H1 (cell line): ENCODE measurements around the gene TAS1R3. TPM values are rescaled to one million over a fixed set of nuclear protein-coding genes. Genes with fewer than 3 reads are reported as not detected.

Experiments
- CTCF ChIA-PET: fragments of 300-600 bp; sonication (Branson Sonifier 250); formaldehyde crosslinking; loops from one replicate; lab custom pipeline; 2021; ENCODE audit not compliant: partially characterized antibody; lab: Charles Lee
- POLR2A ChIA-PET: fragments of 300-600 bp; sonication (Branson Sonifier 250); formaldehyde crosslinking; loops from one replicate; lab custom pipeline; 2021; ENCODE audit warnings: inconsistent platforms; ENCODE audit not compliant: partially characterized antibody; lab: Charles Lee
- DNase-seq, 2 experiments: peaks; one replicate each; pipeline versions ENCODE4 v3.0.0 to v3.0.0-alpha.2; 2010 to 2022; ENCODE audit warnings: low spot score in 2 of 2, low read depth in 1 of 2, mixed read lengths in 1 of 2
- FAIRE-seq: peaks from 2 replicates; lab custom pipeline; 2011; peaks lifted over from hg19 to GRCh38; lab: Jason Lieb, UNC
- H2AFZ ChIP-seq: 2 replicates; pipeline ENCODE4 v1.8.1; 2012; ENCODE audit warnings: low read length, inconsistent platforms
- H2AK5ac ChIP-seq: 2 replicates; pipeline ENCODE4 v1.6.1; 2013; ENCODE audit warnings: low read depth, low read length
- H2BK120ac ChIP-seq: replicated peaks from 2 replicates; pipeline ENCODE3; 2013; ENCODE audit warnings: low read depth, low read length, inconsistent platforms
- H2BK12ac ChIP-seq: 2 replicates; pipeline ENCODE4 v1.6.1; 2013; ENCODE audit warnings: low read depth, low read length
- H2BK15ac ChIP-seq: 2 replicates; pipeline ENCODE4 v1.6.1; 2013; ENCODE audit warnings: low read length
- H2BK20ac ChIP-seq: 2 replicates; pipeline ENCODE4 v1.6.1; 2013; ENCODE audit warnings: low read length
- H2BK5ac ChIP-seq: 2 replicates; pipeline ENCODE4 v1.6.1; 2013; ENCODE audit warnings: low read depth, low read length
- H3K14ac ChIP-seq: 2 replicates; pipeline ENCODE4 v1.6.1; 2013; ENCODE audit warnings: inconsistent platforms; ENCODE audit not compliant: insufficient read length
- H3K18ac ChIP-seq: 2 replicates; pipeline ENCODE4 v1.6.1; 2013; ENCODE audit warnings: low read length; ENCODE audit errors: extremely low read depth
- H3K23ac ChIP-seq: 2 replicates; pipeline ENCODE4 v1.6.1; 2013; ENCODE audit warnings: inconsistent platforms; ENCODE audit not compliant: insufficient read length
- H3K23me2 ChIP-seq: 2 replicates; pipeline ENCODE4 v1.6.1; 2013; ENCODE audit warnings: low read depth, low read length
- H3K27ac ChIP-seq: 2 replicates; pipeline ENCODE4 v1.6.1; 2011; ENCODE audit warnings: low read depth, low read length, inconsistent platforms
- H3K27me3 ChIP-seq, 4 experiments: replicated peaks in 1 of 4; 1 replicate in 1 of 4; 2 replicates in 3 of 4; pipeline versions ENCODE4 v1.6.1 to v1.8.1; 2011 to 2013; ENCODE audit warnings: low read length in 3 of 4, mild to moderate bottlenecking in 3 of 4, inconsistent platforms in 2 of 4, mixed read lengths in 2 of 4, moderate library complexity in 1 of 4; ENCODE audit not compliant: control insufficient read depth in 3 of 4, insufficient read depth in 3 of 4; ENCODE audit errors: extremely low read depth in 1 of 4
- H3K36me3 ChIP-seq, 4 experiments: 2 replicates each; pipeline versions ENCODE4 v1.6.1 to v1.8.1; 2011 to 2013; ENCODE audit warnings: mild to moderate bottlenecking in 4 of 4, low read length in 3 of 4, moderate library complexity in 2 of 4, control low read depth in 1 of 4, inconsistent platforms in 1 of 4; ENCODE audit not compliant: insufficient read depth in 4 of 4, control insufficient read depth in 2 of 4
- H3K4ac ChIP-seq: replicated peaks from 2 replicates; pipeline ENCODE3; 2013; ENCODE audit warnings: low read length, low read depth, mixed read lengths, inconsistent platforms; ENCODE audit not compliant: insufficient read length
- H3K4me1 ChIP-seq, 4 experiments: replicated peaks in 1 of 4; 1 replicate in 1 of 4; 2 replicates in 3 of 4; pipeline versions ENCODE4 v1.6.1 to v1.8.1; 2011 to 2013; ENCODE audit warnings: low read length in 3 of 4, inconsistent platforms in 2 of 4, mixed read lengths in 1 of 4; ENCODE audit not compliant: insufficient read depth in 4 of 4, control insufficient read depth in 3 of 4
- H3K4me2 ChIP-seq, 2 experiments: 2 replicates each; pipeline versions ENCODE4 v1.6.1 to v1.8.1; 2011 to 2013; ENCODE audit warnings: low read depth in 2 of 2, low read length in 2 of 2, control low read depth in 1 of 2, inconsistent platforms in 1 of 2, mild to moderate bottlenecking in 1 of 2; ENCODE audit not compliant: insufficient read depth in 1 of 2
- H3K4me3 ChIP-seq, 4 experiments: fragments of 200-600, 300-600 bp in 1 of 4; sonication (generic), shearing (Covaris generic), sonication (Bioruptor Twin) in 1 of 4; 2 replicates each; pipeline versions ENCODE4 v1.5.1 to v1.8.1; 2011 to 2016; ENCODE audit warnings: low read length in 4 of 4, low read depth in 3 of 4, control low read depth in 2 of 4, inconsistent platforms in 2 of 4, mild to moderate bottlenecking in 2 of 4, mixed read lengths in 1 of 4, moderate library complexity in 1 of 4; ENCODE audit not compliant: insufficient read depth in 2 of 4; ENCODE audit errors: extremely low read depth in 1 of 4
- H3K56ac ChIP-seq: replicated peaks from 2 replicates; pipeline ENCODE3; 2013; ENCODE audit warnings: low read depth, mild to moderate bottlenecking, mixed read lengths, low read length, inconsistent platforms; ENCODE audit not compliant: insufficient read length
- H3K79me1 ChIP-seq: 2 replicates; pipeline ENCODE4 v1.6.1; 2013; ENCODE audit warnings: low read depth, low read length, control low read depth
- H3K79me2 ChIP-seq, 2 experiments: 2 replicates each; pipeline versions ENCODE4 v1.6.1 to v1.8.1; 2012 to 2013; ENCODE audit warnings: low read length in 2 of 2, mild to moderate bottlenecking in 2 of 2, inconsistent platforms in 1 of 2; ENCODE audit not compliant: insufficient read depth in 2 of 2, control insufficient read depth in 1 of 2
- H3K9ac ChIP-seq, 4 experiments: replicated peaks in 1 of 4; 1 replicate in 1 of 4; 2 replicates in 3 of 4; pipeline versions ENCODE4 v1.6.1 to v1.8.1; 2011 to 2013; ENCODE audit warnings: low read depth in 3 of 4, low read length in 3 of 4, control low read depth in 2 of 4, mild to moderate bottlenecking in 2 of 4, moderate library complexity in 2 of 4, inconsistent platforms in 1 of 4; ENCODE audit errors: extremely low read depth in 1 of 4
- H3K9me3 ChIP-seq, 2 experiments: 2 replicates each; pipeline versions ENCODE4 v1.6.1 to v1.8.1; 2012 to 2013; ENCODE audit warnings: mild to moderate bottlenecking in 2 of 2, moderate library complexity in 2 of 2, control low read depth in 1 of 2, inconsistent platforms in 1 of 2, low read depth in 1 of 2, low read length in 1 of 2, mixed read lengths in 1 of 2; ENCODE audit not compliant: insufficient read depth in 2 of 2
- H4K20me1 ChIP-seq, 2 experiments: replicated peaks in 1 of 2; 2 replicates each; pipeline versions ENCODE3 to v1.8.1; 2011 to 2013; ENCODE audit warnings: inconsistent platforms in 2 of 2, low read length in 2 of 2, mild to moderate bottlenecking in 1 of 2; ENCODE audit not compliant: insufficient read depth in 2 of 2, control insufficient read depth in 1 of 2
- H4K5ac ChIP-seq: 2 replicates; pipeline ENCODE4 v1.6.1; 2013; ENCODE audit warnings: low read length, low read depth, mixed read lengths, inconsistent platforms; ENCODE audit not compliant: insufficient read length
- H4K8ac ChIP-seq: 2 replicates; pipeline ENCODE4 v1.8.0; 2013; ENCODE audit warnings: mild to moderate bottlenecking, moderate library complexity, low read length, inconsistent platforms; ENCODE audit not compliant: insufficient read depth; ENCODE audit errors: extremely low read depth
- H4K91ac ChIP-seq: replicated peaks from 2 replicates; pipeline ENCODE3; 2013; ENCODE audit warnings: low read length, mixed read lengths, inconsistent platforms; ENCODE audit not compliant: insufficient read length
- BACH1 ChIP-seq: IDR thresholded peaks from 2 replicates; pipeline ENCODE4 v1.6.1; 2012; ENCODE audit warnings: low read length, improper control_type of control experiment
- BRCA1 ChIP-seq: IDR thresholded peaks from 2 replicates; pipeline ENCODE4 v1.6.1; 2012; ENCODE audit warnings: low read depth, low read length, improper control_type of control experiment
- CBX8 ChIP-seq: fragments of 300-800, 300-1000 bp; sonication (generic); IDR thresholded peaks from 2 replicates; pipeline ENCODE4 v1.7.1; 2016; ENCODE audit warnings: low read depth, low read length, borderline replicate concordance
- CREB1 ChIP-seq: IDR thresholded peaks from 2 replicates; pipeline ENCODE4 v1.6.1; 2012; ENCODE audit warnings: inconsistent platforms
- EP300 ChIP-seq, 2 experiments: IDR thresholded peaks; 1 replicate in 1 of 2; 2 replicates in 1 of 2; pipeline ENCODE4 v1.6.1; 2011 to 2012; ENCODE audit warnings: low read depth in 2 of 2, low read length in 2 of 2, mild to moderate bottlenecking in 2 of 2, borderline replicate concordance in 1 of 2, inconsistent platforms in 1 of 2, moderate library complexity in 1 of 2
- EZH2 ChIP-seq: fragments of 200-600 bp; sonication (generic); IDR thresholded peaks from 2 replicates; pipeline ENCODE4 v1.7.1; 2012; ENCODE audit warnings: low read depth, mild to moderate bottlenecking, moderate library complexity, low read length, inconsistent platforms; ENCODE audit not compliant: severe bottlenecking
- GABPA ChIP-seq: IDR thresholded peaks from 2 replicates; pipeline ENCODE4 v1.6.1; 2011; ENCODE audit warnings: mild to moderate bottlenecking, low read length, moderate library complexity, borderline replicate concordance; ENCODE audit not compliant: insufficient read depth
- MAFK ChIP-seq: IDR thresholded peaks from 2 replicates; pipeline ENCODE4 v1.6.1; 2012; ENCODE audit warnings: low read depth, mild to moderate bottlenecking, improper control_type of control experiment, low read length
- NANOG ChIP-seq: IDR thresholded peaks from 2 replicates; pipeline ENCODE4 v1.6.1; 2011; ENCODE audit warnings: low read length, low read depth, mild to moderate bottlenecking, inconsistent platforms; ENCODE audit not compliant: insufficient read depth, poor library complexity, severe bottlenecking
- POU5F1 ChIP-seq: IDR thresholded peaks from 2 replicates; pipeline ENCODE4 v1.6.1; 2011; ENCODE audit warnings: low read depth, mild to moderate bottlenecking, low read length, moderate library complexity
- RBBP5 ChIP-seq: IDR thresholded peaks from 2 replicates; pipeline ENCODE4 v1.7.1; 2012; ENCODE audit warnings: low read depth, mild to moderate bottlenecking, inconsistent platforms, low read length, moderate library complexity, borderline replicate concordance
- SP4 ChIP-seq: IDR thresholded peaks from 2 replicates; pipeline ENCODE4 v1.6.1; 2012; ENCODE audit warnings: low read length, inconsistent platforms
- SRF ChIP-seq: IDR thresholded peaks from 2 replicates; pipeline ENCODE4 v1.6.1; 2011; ENCODE audit warnings: mild to moderate bottlenecking, low read depth, low read length, moderate library complexity
- TBP ChIP-seq: IDR thresholded peaks from 2 replicates; pipeline ENCODE4 v1.6.1; 2011; ENCODE audit warnings: low read depth, low read length, improper control_type of control experiment
- WGBS, 2 experiments: shearing (Covaris generic) in 1 of 2; methylation state at CpG; one replicate each; pipeline versions ENCODE4 v1.1.6 to v1.1.7; 2013 to 2015; ENCODE audit warnings: low lambda C conversion rate in 2 of 2, mixed read lengths in 2 of 2, inconsistent platforms in 1 of 2, low coverage in 1 of 2, missing lambda C conversion rate in 1 of 2; ENCODE audit not compliant: insufficient replicate concordance in 2 of 2, insufficient coverage in 1 of 2, insufficient read length in 1 of 2; ENCODE audit errors: extremely low coverage in 1 of 2, missing lambda C conversion rate in 1 of 2; 5-methylcytosine and 5-hydroxymethylcytosine counted together
- polyA plus RNA-seq, 7 experiments: library from polyadenylated mRNA; depleted of rRNA in 3 of 7; stranded (reverse) in 5 of 7; unstranded in 2 of 7; fragments of >200 nt in 5 of 7; fragments of 200-250 nt in 2 of 7; gene quantifications; 1 replicate in 5 of 7; 2 replicates in 1 of 7; 4 replicates in 1 of 7; pipeline versions ENCODE4 v1.2.1 to v1.2.3, GENCODE V29; 2011 to 2013; ENCODE audit warnings: missing spikeins in 2 of 7, mixed read lengths in 2 of 7
- total RNA-seq: library from RNA; stranded (reverse); fragmentation: NEBNext Ultra II Directional; extraction: Animal tissue kit (Norgen Biotek cat#: 25700); gene quantifications from 2 replicates; pipeline ENCODE4 v1.2.1, GENCODE V29; 2021

The TAS1R3 gene
- total and polyA plus RNA-seq, 2 of the 8 experiments (the other 6 are each of a cell fraction or from before 2014, with no cell fraction given) = 0.03 to 0.19 TPM

DNA sequence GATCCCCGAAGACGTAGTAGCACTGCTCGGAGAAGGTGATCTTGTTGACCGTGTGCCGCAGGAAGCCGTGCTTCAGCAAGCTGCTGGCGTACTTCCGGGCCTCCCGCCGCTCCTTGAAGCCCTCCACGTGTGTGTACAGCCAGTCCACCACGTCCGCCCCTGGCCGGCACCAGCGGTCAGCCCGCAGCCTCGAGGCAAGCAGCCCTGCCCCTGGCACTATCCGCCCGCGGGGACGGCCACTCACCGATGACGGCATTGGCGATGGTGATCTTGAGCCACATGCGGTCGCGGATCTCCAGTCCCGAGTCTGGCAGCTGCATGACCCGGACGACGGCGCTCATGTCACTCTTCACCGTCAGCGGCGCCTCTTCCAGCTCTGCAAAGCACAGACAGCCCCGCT lies 7.2 kb downstream of the TAS1R3 start:
- Histone ChIP-seq H2BK15ac (no peak overlapping the region), H3K14ac (no peak overlapping the region), H3K9me3 (peaks cover 0 to 5% of the 10 kb centered on the region in 2 experiments; a peak in 1 of 4 replicates), H2AK5ac (no peak overlapping the region), H3K4me1 (no peaks in the 10 kb centered on the region; a peak in 1 of 7 replicates), H2BK120ac (no peak overlapping the region), H3K27me3 (no peaks in the 10 kb centered on the region; a peak in 1 of 7 replicates), H4K8ac (no peak overlapping the region; the same call in 1 of the 2 replicates), H3K18ac (no peak overlapping the region), H3K4ac (no peak overlapping the region), H3K4me2 (no peak overlapping the region), H3K36me3 (peaks cover 2 to 44% (median 15%) of the 10 kb centered on the region in 4 experiments; a peak in 7 of 8 replicates), H4K5ac (no peak overlapping the region), H3K23ac (no peak overlapping the region), H4K20me1 (peaks cover 14 to 31% of the 10 kb centered on the region in 2 experiments), H3K79me1 (peaks cover 12% of the 10 kb centered on the region), H3K23me2 (no peaks in the 10 kb centered on the region; the same call in 1 of the 2 replicates), H3K79me2 (no peaks in the 10 kb centered on the region; a peak in 1 of 4 replicates), H3K27ac (no peak overlapping the region), H3K9ac (no peak overlapping the region), H2BK12ac (no peak overlapping the region), H2BK5ac (no peak overlapping the region), H3K56ac (no peak overlapping the region), H2AFZ (no peak overlapping the region), H4K91ac (no peak overlapping the region), H3K4me3 (no peak overlapping the region), H2BK20ac (no peak overlapping the region)
- DNase-seq (no peak), FAIRE-seq (no peak)
- POLR2A ChIA-PET = interaction anchor here (0.6 to 9.0 kb wide), 5 partner anchors 12 to 392 kb away, joined by 3 to 134 read pairs (median 3); no protein-coding TSS in a partner anchor
- CTCF ChIA-PET = interaction anchor here (0.7 to 3.2 kb wide), 6 partner anchors 8 to 64 kb away, joined by 3 to 13 read pairs (median 4); no protein-coding TSS in a partner anchor
- WGBS, 2 experiments = 97% methylated on average over 18 of the region's 36 CpGs; no CpG with 5 or more reads in 1 of the 2 experiments
- no peak for TF ChIP-seq SP4
- no peak for TF ChIP-seq GABPA
- TF ChIP-seq NANOG = no peak
- TF ChIP-seq POU5F1 = no peak
- TF ChIP-seq TBP = no peak
- TF ChIP-seq BRCA1 = no peak
- no peak for TF ChIP-seq MAFK
- TF ChIP-seq CREB1 = no peak
- no peak for TF ChIP-seq EP300 (IDR thresholded peaks at IDR 0.05; ENCODE audit: borderline replicate concordance in 1 of 2, low read depth in 2 of 2, low read length in 2 of 2)
- TF ChIP-seq RBBP5 = no peak
- TF ChIP-seq EZH2 = no peak
- no peak for TF ChIP-seq SRF
- no peak for TF ChIP-seq BACH1
- no peak for TF ChIP-seq CBX8
